Esophagus muscularis mucosa (tissue), 4 donors: ENCODE data around the gene AK6. TPM values are rescaled to one million over a fixed set of nuclear protein-coding genes. Genes with fewer than 3 reads are reported as not detected.

Experiments used
- DNase-seq: peaks from one replicate; pipeline ENCODE4 v3.0.0-alpha.2; 2017; ENCODE audit errors: extremely low spot score
- H3K27ac ChIP-seq, 4 donors: fragments of 200-600 bp; sonication (generic); replicated peaks in 1 of 4; 1 replicate in 3 of 4; 2 replicates in 1 of 4; pipeline ENCODE4 v1.5.1; 2016 to 2019; ENCODE audit warnings: mild to moderate bottlenecking in 1 of 4
- H3K27me3 ChIP-seq, 4 donors: fragments of 200-600 bp; sonication (generic); one replicate each; pipeline versions ENCODE4 v1.5.1 to v1.6.0; 2016 to 2019
- H3K36me3 ChIP-seq, 4 donors: fragments of 200-600 bp; sonication (generic); one replicate each; pipeline ENCODE4 v1.5.1; 2016 to 2019
- H3K4me1 ChIP-seq, 4 donors: fragments of 200-600 bp; sonication (generic); one replicate each; pipeline ENCODE4 v1.5.1; 2016 to 2019
- H3K4me3 ChIP-seq, 4 donors: fragments of 200-600 bp; sonication (generic); 1 replicate in 2 of 4; 2 replicates in 2 of 4; pipeline ENCODE4 v1.5.1; 2016 to 2019; ENCODE audit warnings: mild to moderate bottlenecking in 4 of 4, moderate library complexity in 1 of 4
- H3K9me3 ChIP-seq, 4 donors: fragments of 200-600 bp; sonication (generic); 1 replicate in 3 of 4; 2 replicates in 1 of 4; pipeline ENCODE4 v1.5.1; 2016 to 2019
- CTCF ChIP-seq, 3 experiments: fragments of 200-600 bp in 2 of 3; fragments of 450-650 bp in 1 of 3; sonication (generic) in 2 of 3; IDR thresholded peaks; one replicate each; pipeline ENCODE4 v1.5.1; 2017 to 2019; ENCODE audit warnings: antibody characterized with exemption in 3 of 3, mild to moderate bottlenecking in 2 of 3, moderate library complexity in 1 of 3
- EP300 ChIP-seq: sonication (generic); formaldehyde crosslinking; IDR thresholded peaks from one replicate; pipeline ENCODE4 v1.6.1; 2017; ENCODE audit warnings: antibody characterized with exemption
- POLR2A ChIP-seq: fragments of 450-650 bp; IDR thresholded peaks from one replicate; pipeline ENCODE4 v1.6.1; 2017; ENCODE audit warnings: antibody characterized with exemption, moderate library complexity, mild to moderate bottlenecking, low read depth
- POLR2AphosphoS5 ChIP-seq, 2 donors: sonication (generic); formaldehyde crosslinking; IDR thresholded peaks; one replicate each; pipeline ENCODE4 v1.6.1; 2017; ENCODE audit warnings: antibody characterized with exemption in 2 of 2
- WGBS: methylation state at CpG from one replicate; pipeline ENCODE4 v1.1.5; 2018; 5-methylcytosine and 5-hydroxymethylcytosine counted together
- intact Hi-C: fragments of 100-400 bp; cut with DNase I; formaldehyde crosslinking; loops from one replicate; pipeline ENCODE4 v1.15.1; 2023
- total RNA-seq, 4 donors: library from RNA; depleted of rRNA; stranded (reverse); fragments of >200 nt; gene quantifications; one replicate each; pipeline versions ENCODE4 v1.1.0 to v1.2.1, GENCODE V29; 2016

AK6 gene
- total RNA-seq, 4 donors from 2014 or later, result 16.1 to 22.0 (median 19.0) TPM

GRCh38 chr5:69364414-69364813 lies 4.9 kb downstream of the AK6 start:
- H3K27ac ChIP-seq, result no peak overlapping the region
- WGBS, result 45% methylated on average over 3 of the region's 3 CpGs
- no peak overlapping the region for H3K4me3 ChIP-seq
- intact Hi-C loops, result no loop called here
- peaks cover 13 to 24% (median 17%) of the 10 kb centered on the region in 4 donors for H3K4me1 ChIP-seq
- no peaks in the 10 kb centered on the region for H3K27me3 ChIP-seq
- no peaks in the 10 kb centered on the region for H3K9me3 ChIP-seq
- no peak for DNase-seq
- TF ChIP-seq EP300, result no peak
- peak in 1 of 3 experiments; percentile 37 for TF ChIP-seq CTCF (IDR thresholded peaks at IDR 0.05)
- no peak for TF ChIP-seq POLR2A
- no peak for TF ChIP-seq POLR2AphosphoS5 (IDR thresholded peaks at IDR 0.05)
- H3K36me3 ChIP-seq, result peaks cover 17 to 60% (median 34%) of the 10 kb centered on the region in 4 donors

GRCh38 chr5:69360442-69360841 lies 8.9 kb downstream of the AK6 start:
- H3K4me1 ChIP-seq, result no peaks in the 10 kb centered on the region
- no peak for DNase-seq
- 94% methylated on average over 1 of the region's 1 CpG for WGBS
- H3K4me3 ChIP-seq, result no peak overlapping the region
- no peaks in the 10 kb centered on the region for H3K9me3 ChIP-seq
- no peaks in the 10 kb centered on the region for H3K27me3 ChIP-seq
- intact Hi-C loops, result no loop called here
- no peak overlapping the region for H3K27ac ChIP-seq
- TF ChIP-seq EP300 (no peak), POLR2A (no peak), POLR2AphosphoS5 (IDR thresholded peaks at IDR 0.05) (no peak), CTCF (IDR thresholded peaks at IDR 0.05) (no peak)
- peaks cover 6 to 58% (median 29%) of the 10 kb centered on the region in 4 donors for H3K36me3 ChIP-seq

- Histone ChIP-seq H3K4me1 (no peaks in the 10 kb centered on the region), H3K27ac (no peak overlapping the region), H3K9me3 (no peaks in the 10 kb centered on the region), H3K36me3 (peaks cover 2 to 58% (median 30%) of the 10 kb centered on the region in 4 donors), H3K4me3 (no peak overlapping the region), H3K27me3 (no peaks in the 10 kb centered on the region)
- WGBS, result 79% methylated on average over 3 of the region's 3 CpGs
- intact Hi-C loops, result no loop called here
- no peak for TF ChIP-seq CTCF (IDR thresholded peaks at IDR 0.05)
- no peak for TF ChIP-seq POLR2A
- TF ChIP-seq EP300, result no peak
- TF ChIP-seq POLR2AphosphoS5 (IDR thresholded peaks at IDR 0.05), result no peak
- DNase-seq, result no peak
Observed at GRCh38 chr5:69359699-69360098, 9.6 kb downstream of the AK6 start.

- intact Hi-C loops, result no loop called here
Observed at GRCh38 chr5:69350664-69351063, 18.7 kb downstream of the AK6 start.

GRCh38 chr5:69343083-69343482 lies 26.2 kb downstream of the AK6 start:
- H3K9me3 ChIP-seq, result no peaks in the 10 kb centered on the region
- H3K27me3 ChIP-seq, result no peaks in the 10 kb centered on the region
- TF ChIP-seq CTCF (IDR thresholded peaks at IDR 0.05) (no peak), POLR2AphosphoS5 (IDR thresholded peaks at IDR 0.05) (no peak), POLR2A (no peak), EP300 (no peak)
- no peak overlapping the region for H3K4me3 ChIP-seq
- H3K36me3 ChIP-seq, result peaks cover 0 to 5% (median 0%) of the 10 kb centered on the region in 4 donors
- 64% methylated on average over 1 of the region's 1 CpG for WGBS
- DNase-seq, result no peak
- H3K27ac ChIP-seq, result no peak overlapping the region
- H3K4me1 ChIP-seq, result no peaks in the 10 kb centered on the region
- intact Hi-C loops, result no loop called here

More at GRCh38 chr5:69350664-69351063, 18.7 kb downstream of the AK6 start:
- no peaks in the 10 kb centered on the region for H3K9me3 ChIP-seq
- TF ChIP-seq POLR2AphosphoS5 (IDR thresholded peaks at IDR 0.05) (no peak), EP300 (no peak)
- no peaks in the 10 kb centered on the region for H3K27me3 ChIP-seq
- no peaks in the 10 kb centered on the region for H3K4me1 ChIP-seq
- no peak overlapping the region for H3K4me3 ChIP-seq
- no peak overlapping the region for H3K27ac ChIP-seq
- no peak for DNase-seq
- H3K36me3 ChIP-seq, result peaks cover 25 to 62% (median 49%) of the 10 kb centered on the region in 4 donors
